ENCODE data around the gene ALDOC. TPM values are rescaled to one million over a fixed set of nuclear protein-coding genes. Genes with fewer than 3 reads are reported as not detected.

Gene ALDOC
- total and polyA plus RNA-seq, 10 of the 15 experiments (the other 5 are each of a cell fraction or from before 2014, with no cell fraction given), result 16.0 to 268 (median 78.2) TPM

DNA sequence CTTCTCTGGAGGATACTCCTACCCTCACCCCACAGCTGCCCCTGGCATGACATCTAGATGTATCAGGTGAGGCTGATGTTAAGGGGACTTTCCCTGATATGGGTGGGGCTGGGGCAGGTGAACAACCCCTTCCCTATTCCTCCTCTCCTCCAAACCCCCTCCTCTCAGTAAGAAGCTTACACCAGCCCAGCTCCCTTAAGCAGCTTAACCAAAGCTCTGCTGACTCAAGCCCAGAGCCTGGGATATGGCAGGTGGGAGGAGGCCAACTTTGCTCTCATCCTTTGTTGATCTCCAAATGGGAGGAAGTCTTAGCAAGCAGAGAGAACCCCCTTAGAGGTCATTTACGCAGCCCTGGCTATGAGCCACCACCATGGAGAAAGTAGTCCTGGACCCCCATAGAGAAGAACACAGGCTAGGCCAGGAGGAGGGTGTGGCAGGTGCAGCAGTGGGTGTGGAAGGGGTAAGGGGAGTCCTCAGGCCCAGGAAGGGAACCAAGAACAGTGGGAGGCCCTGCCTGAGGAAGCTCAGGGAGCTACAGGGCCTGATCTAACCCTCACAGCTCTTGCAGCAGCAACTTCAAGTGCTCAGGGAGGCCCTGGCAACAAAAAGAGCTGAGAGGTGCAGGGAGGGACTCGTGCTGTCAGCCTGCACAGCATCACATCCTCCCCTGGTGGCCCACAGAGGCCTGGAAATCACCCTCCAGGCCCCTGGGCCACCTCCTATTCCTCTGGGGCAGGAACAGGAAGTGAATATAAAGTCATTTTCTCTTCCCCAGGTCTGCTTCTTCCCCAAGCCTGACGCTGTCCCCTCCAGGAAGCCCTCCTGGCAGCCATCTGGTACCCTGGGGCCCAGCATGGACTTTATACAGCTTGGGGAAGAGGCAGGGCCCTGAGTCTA lies 27.2 kb downstream of the ALDOC start (continued):
- 0 out of 2 replicates have a peak, but pooled peaks have one; percentile 25 for TF ChIP-seq PAX5 (IDR thresholded peaks at IDR 0.05; ENCODE audit: borderline replicate concordance, low read depth, low read length)
- no peak for TF ChIP-seq ESRRA (IDR thresholded peaks at IDR 0.05; ENCODE audit: low read length)
- no peak for TF ChIP-seq CBFB (IDR thresholded peaks at IDR 0.05; ENCODE audit: low read depth)
- no peak for TF ChIP-seq POU2F2 (IDR thresholded peaks at IDR 0.05; ENCODE audit: borderline replicate concordance, low read depth, low read length)
- no peak for TF ChIP-seq NR2C1 (IDR thresholded peaks at IDR 0.05)
- TF ChIP-seq POLR2AphosphoS2 (IDR thresholded peaks at IDR 0.05; ENCODE audit: low read depth, low read length), result 0 out of 2 replicates have a peak, but pooled peaks have one; percentile 11
- no peak for TF ChIP-seq SUZ12 (IDR thresholded peaks at IDR 0.05; ENCODE audit: unreplicated experiment)

GRCh38 chr17:28548417-28549130 lies 28.1 kb downstream of the ALDOC start:
- DNase-seq (ENCODE audit: low read depth, low spot score), result no peak
- ChIA-PET RAD21 (ENCODE audit: unreplicated experiment) (interaction anchor here (0.6 to 8.3 kb wide), 12 partner anchors 9 to 64 kb away, joined by 3 to 102 read pairs (median 6); partner anchors contain the start of genes ALDOC and PIGS), CTCF (interaction anchor here (0.6 to 13.9 kb wide), 16 partner anchors 8 to 369 kb away, joined by 3 to 316 read pairs (median 6); partner anchors contain the start of genes ALDOC, IFT20, PIGS and RSKR), POLR2A (interaction anchor here (0.6 to 9.1 kb wide), 10 partner anchors 9 to 568 kb away, joined by 3 to 148 read pairs (median 8); partner anchors contain the start of genes ALDOC, PIGS and PROCA1), SMC1A (ENCODE audit: uncharacterized antibody, unreplicated experiment) (interaction anchor here (0.9 to 6.1 kb wide), 10 partner anchors 21 to 64 kb away, joined by 3 to 89 read pairs (median 5); partner anchors contain the start of gene PIGS)
- no peak overlapping the region for H2AFZ ChIP-seq (ENCODE audit: control insufficient read depth, low read depth, low read length)
- ATAC-seq, result no peak
- WGBS (ENCODE audit: insufficient coverage, insufficient replicate concordance, low lambda C conversion rate, missing lambda C conversion rate), result 65% methylated on average over 6 of the region's 6 CpGs
- peaks cover 3 to 6% of the 10 kb centered on the region in 2 experiments; a peak in 2 of 4 replicates for H3K36me3 ChIP-seq (ENCODE audit: control insufficient read depth in 2 of 2, insufficient read depth in 2 of 2, low read length in 1 of 2)
- H3K4me2 ChIP-seq (ENCODE audit: control insufficient read depth, insufficient read depth), result peak overlapping the region; percentile 97
- intact Hi-C loops (cut with micrococcal nuclease; ENCODE audit: unreplicated experiment) (loop anchor here (1.0 to 10.0 kb wide), 4 partner anchors 50 to 174 kb away; partner anchors contain the start of genes SARM1, SPAG5 and VTN), in situ Hi-C loops (cut with MboI) (loop anchor here (5.0 to 10.0 kb wide), 2 partner anchors 51 to 174 kb away; partner anchors contain the start of genes SARM1 and VTN)
- BruUV-seq (replicated peaks), result no TSS peak
- H3K4me3 ChIP-seq, result peak overlapping the region; percentile 98
- H4K20me1 ChIP-seq (ENCODE audit: control insufficient read depth, insufficient read depth), result no peaks in the 10 kb centered on the region
- H3K27ac ChIP-seq (ENCODE audit: control insufficient read depth, insufficient read depth), result peak overlapping the region; percentile 73
- TF ChIP-seq MXI1 (IDR thresholded peaks at IDR 0.05; ENCODE audit: low read depth, low read length) (peak; percentile 43; the same call in 1 of the 2 replicates), MYB (IDR thresholded peaks at IDR 0.05; ENCODE audit: borderline replicate concordance, low read depth, low read length) (no peak)
- H3K27me3 ChIP-seq (replicated peaks in 1 of 2; ENCODE audit: control insufficient read depth in 2 of 2, insufficient read depth in 2 of 2, low read length in 1 of 2), result no peaks in the 10 kb centered on the region
- H3K9me3 ChIP-seq (replicated peaks; ENCODE audit: control insufficient read depth, insufficient read depth, low read length), result no peaks in the 10 kb centered on the region
- no peak for FAIRE-seq
- H3K4me1 ChIP-seq (ENCODE audit: control insufficient read depth, insufficient read depth, low read length), result peaks cover 38% of the 10 kb centered on the region
- peaks cover 50% of the 10 kb centered on the region for H3K79me2 ChIP-seq (ENCODE audit: control insufficient read depth, insufficient read depth, low read length)
- H3K9ac ChIP-seq (ENCODE audit: control insufficient read depth, insufficient read depth, low read length), result peak overlapping the region; percentile 79
